ENCODE measurements around the gene RCVRN.

RCVRN gene

GRCh38 chr17:9913476-9913875 lies 8.4 kb upstream of the RCVRN start:
- Histone ChIP-seq H3K4me3 (ENCODE audit: low read depth in 1 of 5, low read length in 5 of 5) (no peak overlapping the region), H3K9ac (ENCODE audit: low read length in 5 of 5) (peak overlapping the region in 1 of 5 donors; percentile 40), H3K9me3 (ENCODE audit: control insufficient read depth in 5 of 5, low read length in 5 of 5) (no peaks in the 10 kb centered on the region), H3K27ac (ENCODE audit: low read depth, low read length) (no peak overlapping the region), H3K36me3 (ENCODE audit: control insufficient read depth in 5 of 5, insufficient read depth in 5 of 5, low read length in 5 of 5) (peaks cover 0 to 46% (median 15%) of the 10 kb centered on the region in 5 donors), H3K27me3 (ENCODE audit: control insufficient read depth in 5 of 5, insufficient read depth in 4 of 5, low read length in 5 of 5) (peaks cover 0 to 5% (median 0%) of the 10 kb centered on the region in 5 donors), H3K4me1 (ENCODE audit: control insufficient read depth in 5 of 5, insufficient read depth in 5 of 5, low read length in 5 of 5) (no peaks in the 10 kb centered on the region)

DNA sequence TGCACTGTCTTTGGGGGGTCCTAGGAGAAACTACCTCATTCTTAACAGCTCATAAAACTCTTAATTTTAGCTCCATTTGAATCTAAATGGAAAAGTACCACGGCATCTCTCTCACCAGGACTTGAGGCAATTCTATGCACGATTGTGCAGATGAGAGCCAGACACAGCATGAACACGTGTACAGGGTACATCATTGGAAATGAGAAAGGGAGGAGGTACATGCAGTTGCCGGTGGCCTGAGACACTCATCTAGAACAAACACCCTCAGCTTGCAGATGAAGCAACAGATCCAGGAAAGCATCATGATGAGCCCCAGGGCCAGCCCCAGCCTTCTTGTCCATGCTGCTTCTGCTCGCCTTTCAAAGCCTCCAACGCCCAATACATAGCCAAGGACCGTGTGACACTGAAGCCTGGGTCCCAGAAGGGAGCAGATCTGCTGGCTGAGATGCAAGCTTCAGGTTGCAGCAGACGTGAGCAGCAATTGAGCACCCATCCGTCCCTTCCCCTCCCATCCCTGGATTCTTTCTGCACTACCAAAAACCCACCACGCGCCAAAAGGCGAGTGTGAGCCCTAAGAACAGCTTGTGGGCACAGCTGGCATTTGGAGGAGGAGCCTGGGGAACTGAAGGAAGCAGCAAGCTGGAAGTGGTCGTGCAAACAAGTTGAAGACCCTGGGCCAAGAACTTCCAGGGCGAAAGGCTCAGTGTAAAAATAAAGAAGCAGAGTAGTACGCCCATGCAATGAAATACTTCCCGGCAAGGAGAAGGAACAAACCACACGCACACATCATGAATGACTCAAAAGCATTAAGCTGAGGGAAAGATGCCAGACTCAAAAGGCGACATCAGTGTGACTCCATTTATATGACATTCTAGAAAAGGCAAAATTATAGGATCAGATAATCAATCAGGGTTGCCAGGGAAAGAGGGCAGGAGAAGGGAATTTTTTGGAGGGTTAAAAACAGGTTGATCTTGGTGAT lies 7.3 kb upstream of the RCVRN start:
- peaks cover 0 to 5% (median 3%) of the 10 kb centered on the region in 5 donors for H3K27me3 ChIP-seq (ENCODE audit: control insufficient read depth in 5 of 5, insufficient read depth in 4 of 5, low read length in 5 of 5)
- H3K36me3 ChIP-seq (ENCODE audit: control insufficient read depth in 5 of 5, insufficient read depth in 5 of 5, low read length in 5 of 5) = peaks cover 0 to 35% (median 6%) of the 10 kb centered on the region in 5 donors
- H3K9me3 ChIP-seq (ENCODE audit: control insufficient read depth in 5 of 5, low read length in 5 of 5) = no peaks in the 10 kb centered on the region
- no peak overlapping the region for H3K9ac ChIP-seq (ENCODE audit: low read length in 5 of 5)
- no peak overlapping the region for H3K27ac ChIP-seq (ENCODE audit: low read depth, low read length)
- H3K4me1 ChIP-seq (ENCODE audit: control insufficient read depth in 5 of 5, insufficient read depth in 5 of 5, low read length in 5 of 5) = peaks cover 0 to 5% (median 4%) of the 10 kb centered on the region in 5 donors
- H3K4me3 ChIP-seq (ENCODE audit: low read depth in 1 of 5, low read length in 5 of 5) = no peak overlapping the region

GRCh38 chr17:9911089-9911488 lies 6.0 kb upstream of the RCVRN start:
- Histone ChIP-seq H3K36me3 (ENCODE audit: control insufficient read depth in 5 of 5, insufficient read depth in 5 of 5, low read length in 5 of 5) (peaks cover 0 to 22% (median 0%) of the 10 kb centered on the region in 5 donors), H3K27ac (ENCODE audit: low read depth, low read length) (no peak overlapping the region), H3K27me3 (ENCODE audit: control insufficient read depth in 5 of 5, insufficient read depth in 4 of 5, low read length in 5 of 5) (peaks cover 0 to 5% (median 3%) of the 10 kb centered on the region in 5 donors)

GRCh38 chr17:9908649-9909042 lies 3.6 kb upstream of the RCVRN start:
- Histone ChIP-seq H3K4me1 (ENCODE audit: control insufficient read depth in 5 of 5, insufficient read depth in 5 of 5, low read length in 5 of 5) (peaks cover 0 to 5% (median 4%) of the 10 kb centered on the region in 5 donors), H3K27me3 (ENCODE audit: control insufficient read depth in 5 of 5, insufficient read depth in 4 of 5, low read length in 5 of 5) (peaks cover 0 to 5% (median 3%) of the 10 kb centered on the region in 5 donors), H3K27ac (ENCODE audit: low read depth, low read length) (no peak overlapping the region), H3K4me3 (ENCODE audit: low read depth in 1 of 5, low read length in 5 of 5) (no peak overlapping the region), H3K36me3 (ENCODE audit: control insufficient read depth in 5 of 5, insufficient read depth in 5 of 5, low read length in 5 of 5) (peaks cover 0 to 11% (median 0%) of the 10 kb centered on the region in 5 donors), H3K9ac (ENCODE audit: low read length in 5 of 5) (no peak overlapping the region), H3K9me3 (ENCODE audit: control insufficient read depth in 5 of 5, low read length in 5 of 5) (no peaks in the 10 kb centered on the region)

More at GRCh38 chr17:9911089-9911488, 6.0 kb upstream of the RCVRN start:
- no peaks in the 10 kb centered on the region for H3K9me3 ChIP-seq (ENCODE audit: control insufficient read depth in 5 of 5, low read length in 5 of 5)
- no peak overlapping the region for H3K4me3 ChIP-seq (ENCODE audit: low read depth in 1 of 5, low read length in 5 of 5)
- no peak overlapping the region for H3K9ac ChIP-seq (ENCODE audit: low read length in 5 of 5)
- peaks cover 0 to 5% (median 4%) of the 10 kb centered on the region in 5 donors for H3K4me1 ChIP-seq (ENCODE audit: control insufficient read depth in 5 of 5, insufficient read depth in 5 of 5, low read length in 5 of 5)

GRCh38 chr17:9907883-9908648 lies 3.0 kb upstream of the RCVRN start:
- Histone ChIP-seq H3K27ac (ENCODE audit: low read depth, low read length) (no peak overlapping the region), H3K4me1 (ENCODE audit: control insufficient read depth in 5 of 5, insufficient read depth in 5 of 5, low read length in 5 of 5) (peaks cover 0 to 5% (median 4%) of the 10 kb centered on the region in 5 donors), H3K4me3 (ENCODE audit: low read depth in 1 of 5, low read length in 5 of 5) (no peak overlapping the region), H3K9me3 (ENCODE audit: control insufficient read depth in 5 of 5, low read length in 5 of 5) (no peaks in the 10 kb centered on the region), H3K27me3 (ENCODE audit: control insufficient read depth in 5 of 5, insufficient read depth in 4 of 5, low read length in 5 of 5) (peaks cover 0 to 5% (median 3%) of the 10 kb centered on the region in 5 donors), H3K36me3 (ENCODE audit: control insufficient read depth in 5 of 5, insufficient read depth in 5 of 5, low read length in 5 of 5) (peaks cover 0 to 9% (median 0%) of the 10 kb centered on the region in 5 donors), H3K9ac (ENCODE audit: low read length in 5 of 5) (no peak overlapping the region)

- H3K4me3 ChIP-seq (ENCODE audit: low read depth in 1 of 5, low read length in 5 of 5) = no peak overlapping the region
- no peaks in the 10 kb centered on the region for H3K9me3 ChIP-seq (ENCODE audit: control insufficient read depth in 5 of 5, low read length in 5 of 5)
- H3K9ac ChIP-seq (ENCODE audit: low read length in 5 of 5) = no peak overlapping the region
- H3K4me1 ChIP-seq (ENCODE audit: control insufficient read depth in 5 of 5, insufficient read depth in 5 of 5, low read length in 5 of 5) = peaks cover 0 to 8% (median 5%) of the 10 kb centered on the region in 5 donors
- H3K27ac ChIP-seq (ENCODE audit: low read depth, low read length) = no peak overlapping the region
- peaks cover 0 to 5% (median 3%) of the 10 kb centered on the region in 5 donors for H3K27me3 ChIP-seq (ENCODE audit: control insufficient read depth in 5 of 5, insufficient read depth in 4 of 5, low read length in 5 of 5)
- peaks cover 0 to 3% (median 0%) of the 10 kb centered on the region in 5 donors for H3K36me3 ChIP-seq (ENCODE audit: control insufficient read depth in 5 of 5, insufficient read depth in 5 of 5, low read length in 5 of 5)
These were observed 2.1 kb upstream of the RCVRN start for GRCh38 chr17:9907131-9907530.

GRCh38 chr17:9906616-9907015 lies 1.5 kb upstream of the RCVRN start:
- Histone ChIP-seq H3K4me1 (ENCODE audit: control insufficient read depth in 5 of 5, insufficient read depth in 5 of 5, low read length in 5 of 5) (peaks cover 0 to 13% (median 8%) of the 10 kb centered on the region in 5 donors), H3K27ac (ENCODE audit: low read depth, low read length) (no peak overlapping the region), H3K27me3 (ENCODE audit: control insufficient read depth in 5 of 5, insufficient read depth in 4 of 5, low read length in 5 of 5) (peaks cover 0 to 5% (median 3%) of the 10 kb centered on the region in 5 donors), H3K9me3 (ENCODE audit: control insufficient read depth in 5 of 5, low read length in 5 of 5) (no peaks in the 10 kb centered on the region), H3K36me3 (ENCODE audit: control insufficient read depth in 5 of 5, insufficient read depth in 5 of 5, low read length in 5 of 5) (peaks cover 0 to under 1% (median 0%) of the 10 kb centered on the region in 5 donors), H3K9ac (ENCODE audit: low read length in 5 of 5) (no peak overlapping the region), H3K4me3 (ENCODE audit: low read depth in 1 of 5, low read length in 5 of 5) (no peak overlapping the region)

DNA sequence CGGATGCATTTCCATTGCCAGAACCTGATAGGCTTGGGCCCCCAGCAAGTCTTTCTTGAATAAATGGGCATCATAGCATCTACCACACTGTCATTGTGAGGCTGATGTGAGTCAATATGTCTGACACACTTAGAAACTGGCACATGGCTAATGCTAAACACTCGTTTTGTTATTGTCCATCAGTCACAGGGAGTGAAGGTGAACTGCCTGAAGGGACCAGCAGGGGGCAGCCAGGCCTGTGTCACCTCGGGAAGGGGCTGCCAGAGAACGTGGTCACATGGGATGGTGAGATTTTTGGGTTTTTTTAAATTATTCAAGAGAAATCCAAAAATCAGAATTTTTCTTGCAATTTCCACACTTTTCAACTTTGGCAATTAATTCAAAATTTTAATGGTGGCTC lies 831 bp upstream of the RCVRN start:
- peaks cover 0 to 5% (median 3%) of the 10 kb centered on the region in 5 donors for H3K27me3 ChIP-seq (ENCODE audit: control insufficient read depth in 5 of 5, insufficient read depth in 4 of 5, low read length in 5 of 5)
- peaks cover 0 to 20% (median 14%) of the 10 kb centered on the region in 5 donors for H3K4me1 ChIP-seq (ENCODE audit: control insufficient read depth in 5 of 5, insufficient read depth in 5 of 5, low read length in 5 of 5)
- H3K9ac ChIP-seq (ENCODE audit: low read length in 5 of 5) = no peak overlapping the region
- H3K36me3 ChIP-seq (ENCODE audit: control insufficient read depth in 5 of 5, insufficient read depth in 5 of 5, low read length in 5 of 5) = no peaks in the 10 kb centered on the region
- no peak overlapping the region for H3K27ac ChIP-seq (ENCODE audit: low read depth, low read length)
- no peaks in the 10 kb centered on the region for H3K9me3 ChIP-seq (ENCODE audit: control insufficient read depth in 5 of 5, low read length in 5 of 5)
- no peak overlapping the region for H3K4me3 ChIP-seq (ENCODE audit: low read depth in 1 of 5, low read length in 5 of 5)

- H3K4me3 ChIP-seq (ENCODE audit: low read depth in 1 of 5, low read length in 5 of 5) = no peak overlapping the region
- peaks cover 4 to 34% (median 24%) of the 10 kb centered on the region in 5 donors for H3K4me1 ChIP-seq (ENCODE audit: control insufficient read depth in 5 of 5, insufficient read depth in 5 of 5, low read length in 5 of 5)
- H3K9me3 ChIP-seq (ENCODE audit: control insufficient read depth in 5 of 5, low read length in 5 of 5) = no peaks in the 10 kb centered on the region
- H3K9ac ChIP-seq (ENCODE audit: low read length in 5 of 5) = no peak overlapping the region
- no peak overlapping the region for H3K27ac ChIP-seq (ENCODE audit: low read depth, low read length)
- H3K36me3 ChIP-seq (ENCODE audit: control insufficient read depth in 5 of 5, insufficient read depth in 5 of 5, low read length in 5 of 5) = no peaks in the 10 kb centered on the region
- H3K27me3 ChIP-seq (ENCODE audit: control insufficient read depth in 5 of 5, insufficient read depth in 4 of 5, low read length in 5 of 5) = peaks cover 0 to 5% (median 3%) of the 10 kb centered on the region in 5 donors
These were observed 594 bp downstream of the RCVRN start for GRCh38 chr17:9904277-9905077.
